Neural progenitor cell (in vitro differentiated cells): ENCODE data around the gene INHBA.

Source experiments
- EZH2 ChIP-seq: fragments of 200-600 bp; sonication (generic); IDR thresholded peaks from 2 replicates; pipeline ENCODE4 v1.6.1; 2017; ENCODE audit warnings: antibody characterized with exemption, mild to moderate bottlenecking, moderate library complexity
- TF ChIP-seq, protein P1 (sequence below): fragments of 200-600 bp; sonication (generic); IDR thresholded peaks from 2 replicates; pipeline ENCODE4 v1.5.1; 2017; ENCODE audit warnings: antibody characterized with exemption, mild to moderate bottlenecking

GRCh38 chr7:41641011-41641664, 61.8 kb downstream of the INHBA start:
- TF ChIP-seq EZH2: no peak
- TF ChIP-seq, protein P1, sequence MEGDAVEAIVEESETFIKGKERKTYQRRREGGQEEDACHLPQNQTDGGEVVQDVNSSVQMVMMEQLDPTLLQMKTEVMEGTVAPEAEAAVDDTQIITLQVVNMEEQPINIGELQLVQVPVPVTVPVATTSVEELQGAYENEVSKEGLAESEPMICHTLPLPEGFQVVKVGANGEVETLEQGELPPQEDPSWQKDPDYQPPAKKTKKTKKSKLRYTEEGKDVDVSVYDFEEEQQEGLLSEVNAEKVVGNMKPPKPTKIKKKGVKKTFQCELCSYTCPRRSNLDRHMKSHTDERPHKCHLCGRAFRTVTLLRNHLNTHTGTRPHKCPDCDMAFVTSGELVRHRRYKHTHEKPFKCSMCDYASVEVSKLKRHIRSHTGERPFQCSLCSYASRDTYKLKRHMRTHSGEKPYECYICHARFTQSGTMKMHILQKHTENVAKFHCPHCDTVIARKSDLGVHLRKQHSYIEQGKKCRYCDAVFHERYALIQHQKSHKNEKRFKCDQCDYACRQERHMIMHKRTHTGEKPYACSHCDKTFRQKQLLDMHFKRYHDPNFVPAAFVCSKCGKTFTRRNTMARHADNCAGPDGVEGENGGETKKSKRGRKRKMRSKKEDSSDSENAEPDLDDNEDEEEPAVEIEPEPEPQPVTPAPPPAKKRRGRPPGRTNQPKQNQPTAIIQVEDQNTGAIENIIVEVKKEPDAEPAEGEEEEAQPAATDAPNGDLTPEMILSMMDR: no peak
